Measurements from ENCODE around the gene GMPR. TPM values are rescaled to one million over a fixed set of nuclear protein-coding genes. Genes with fewer than 3 reads are reported as not detected.
A peak's percentile ranks its signal among the peaks of the same experiment; 100 is the strongest.

The GMPR gene
- total and polyA plus RNA-seq, 2 donors (not counting 3 experiments of a cell fraction or from before 2014, with no cell fraction given) = 36.3 to 64.0 TPM

GRCh38 chr6:16286151-16286522, 47.8 kb downstream of the GMPR start:
- H4K20me1 ChIP-seq (replicated peaks; ENCODE audit: control insufficient read depth, extremely low read depth, insufficient read depth, low read length) = no peaks in the 10 kb centered on the region
- TF ChIP-seq, protein P1, sequence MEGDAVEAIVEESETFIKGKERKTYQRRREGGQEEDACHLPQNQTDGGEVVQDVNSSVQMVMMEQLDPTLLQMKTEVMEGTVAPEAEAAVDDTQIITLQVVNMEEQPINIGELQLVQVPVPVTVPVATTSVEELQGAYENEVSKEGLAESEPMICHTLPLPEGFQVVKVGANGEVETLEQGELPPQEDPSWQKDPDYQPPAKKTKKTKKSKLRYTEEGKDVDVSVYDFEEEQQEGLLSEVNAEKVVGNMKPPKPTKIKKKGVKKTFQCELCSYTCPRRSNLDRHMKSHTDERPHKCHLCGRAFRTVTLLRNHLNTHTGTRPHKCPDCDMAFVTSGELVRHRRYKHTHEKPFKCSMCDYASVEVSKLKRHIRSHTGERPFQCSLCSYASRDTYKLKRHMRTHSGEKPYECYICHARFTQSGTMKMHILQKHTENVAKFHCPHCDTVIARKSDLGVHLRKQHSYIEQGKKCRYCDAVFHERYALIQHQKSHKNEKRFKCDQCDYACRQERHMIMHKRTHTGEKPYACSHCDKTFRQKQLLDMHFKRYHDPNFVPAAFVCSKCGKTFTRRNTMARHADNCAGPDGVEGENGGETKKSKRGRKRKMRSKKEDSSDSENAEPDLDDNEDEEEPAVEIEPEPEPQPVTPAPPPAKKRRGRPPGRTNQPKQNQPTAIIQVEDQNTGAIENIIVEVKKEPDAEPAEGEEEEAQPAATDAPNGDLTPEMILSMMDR (IDR thresholded peaks at IDR 0.05; ENCODE audit: extremely low read depth in 1 of 2, insufficient read depth in 1 of 2, low read depth in 1 of 2, low read length in 2 of 2) = peak; percentile 64 to 82
- TF ChIP-seq GATA2 (IDR thresholded peaks at IDR 0.05; ENCODE audit: insufficient read depth, insufficient read length, low read depth, low read length) = no peak
- H3K79me2 ChIP-seq (ENCODE audit: control insufficient read depth, insufficient read depth, low read length) = no peaks in the 10 kb centered on the region
- peak; percentile 19 for DNase-seq (ENCODE audit: low read depth, low spot score)
- intact Hi-C loops (cut with micrococcal nuclease) = loop anchor here (1.0 to 5.0 kb wide), 2 partner anchors 45 to 681 kb away; no protein-coding TSS in a partner anchor
- CTCF ChIA-PET = interaction anchor here (1.0 to 2.8 kb wide), 13 partner anchors 9 to 800 kb away, joined by 3 to 13 read pairs (median 3); partner anchors contain the start of gene GMPR
- dilution Hi-C loops (cut with MboI; ENCODE audit: extremely low pct_ligation_motif_present, low sequenced_read_pairs) = no loop called here
- peaks cover 2% of the 10 kb centered on the region for H3K4me1 ChIP-seq (ENCODE audit: control insufficient read depth, extremely low read depth, insufficient read depth, low read length)
- peak; percentile 60 for FAIRE-seq
- H3K4me3 ChIP-seq (replicated peaks in 1 of 3; ENCODE audit: insufficient read depth in 1 of 3, low read depth in 1 of 3, low read length in 3 of 3) = no peak overlapping the region
- POLR2A ChIA-PET = no interaction called here
- no peak overlapping the region for H2AFZ ChIP-seq (ENCODE audit: low read depth, low read length)
- no TSS peak for BruUV-seq (replicated peaks)
- no peak overlapping the region for H3K4me2 ChIP-seq (ENCODE audit: insufficient read depth, low read length)
- H3K9me3 ChIP-seq (replicated peaks; ENCODE audit: control insufficient read depth, insufficient read depth, low read length) = no peaks in the 10 kb centered on the region
- no peak overlapping the region for H3K27ac ChIP-seq (ENCODE audit: insufficient read depth, low read depth, low read length)
- H3K9ac ChIP-seq (replicated peaks; ENCODE audit: extremely low read depth, insufficient read depth, low read length) = no peak overlapping the region
- no peaks in the 10 kb centered on the region for H3K27me3 ChIP-seq (ENCODE audit: control insufficient read depth in 2 of 2, insufficient read depth in 2 of 2, low read length in 2 of 2)
- H3K36me3 ChIP-seq (ENCODE audit: control insufficient read depth in 2 of 2, extremely low read depth in 1 of 2, insufficient read depth in 2 of 2, low read length in 2 of 2) = peaks cover 0 to 4% of the 10 kb centered on the region in 2 experiments
- H3K9me1 ChIP-seq (replicated peaks; ENCODE audit: control insufficient read depth, extremely low read depth, insufficient read depth, low read length) = no peaks in the 10 kb centered on the region

DNA sequence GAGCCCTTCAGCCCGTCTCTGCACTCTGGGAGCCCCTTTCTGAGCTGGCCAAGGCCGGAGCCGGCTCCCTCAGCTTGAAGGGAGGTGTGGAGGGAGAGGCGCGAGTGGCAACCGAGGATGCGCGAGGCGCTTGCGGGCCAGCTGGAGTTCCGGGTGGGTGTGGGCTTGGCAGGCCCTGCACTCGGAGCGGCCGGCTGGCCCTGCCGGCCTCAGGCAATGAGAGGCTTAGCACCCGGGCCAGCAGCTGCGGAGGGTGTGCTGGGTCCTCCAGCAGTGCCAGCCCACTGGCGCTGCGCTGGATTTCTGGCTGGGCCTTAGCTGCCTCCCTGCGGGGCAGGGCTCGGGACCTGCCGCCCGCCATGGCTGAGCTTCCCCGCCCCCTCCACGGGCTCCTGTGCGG, 49.8 kb downstream of the GMPR start:
- ChIA-PET POLR2A (no interaction called here), CTCF (interaction anchor here (0.9 to 2.8 kb wide), 5 partner anchors 9 to 798 kb away, joined by 3 to 13 read pairs (median 3); no protein-coding TSS in a partner anchor)
- no peak for FAIRE-seq
- H3K9me1 ChIP-seq (replicated peaks; ENCODE audit: control insufficient read depth, extremely low read depth, insufficient read depth, low read length) = no peaks in the 10 kb centered on the region
- H3K27ac ChIP-seq (ENCODE audit: insufficient read depth, low read depth, low read length) = no peak overlapping the region
- DNase-seq (ENCODE audit: low read depth, low spot score) = no peak
- no peaks in the 10 kb centered on the region for H3K27me3 ChIP-seq (ENCODE audit: control insufficient read depth in 2 of 2, insufficient read depth in 2 of 2, low read length in 2 of 2)
- no peak overlapping the region for H2AFZ ChIP-seq (ENCODE audit: low read depth, low read length)
- intact Hi-C loops (cut with micrococcal nuclease) (loop anchor here (5.0 kb wide), 1 partner anchor 679 kb away; no protein-coding TSS in a partner anchor), dilution Hi-C loops (cut with MboI; ENCODE audit: extremely low pct_ligation_motif_present, low sequenced_read_pairs) (no loop called here)
- H3K9me3 ChIP-seq (replicated peaks; ENCODE audit: control insufficient read depth, insufficient read depth, low read length) = no peaks in the 10 kb centered on the region
- H3K9ac ChIP-seq (replicated peaks; ENCODE audit: extremely low read depth, insufficient read depth, low read length) = no peak overlapping the region
- H4K20me1 ChIP-seq (replicated peaks; ENCODE audit: control insufficient read depth, extremely low read depth, insufficient read depth, low read length) = no peaks in the 10 kb centered on the region
- no peak overlapping the region for H3K4me3 ChIP-seq (replicated peaks in 1 of 3; ENCODE audit: insufficient read depth in 1 of 3, low read depth in 1 of 3, low read length in 3 of 3)
- no peak for TF ChIP-seq MAX (IDR thresholded peaks at IDR 0.05; ENCODE audit: insufficient read depth, insufficient read length)
- no TSS peak for BruUV-seq (replicated peaks)
- H3K4me1 ChIP-seq (ENCODE audit: control insufficient read depth, extremely low read depth, insufficient read depth, low read length) = peaks cover 2% of the 10 kb centered on the region
- no peak overlapping the region for H3K4me2 ChIP-seq (ENCODE audit: insufficient read depth, low read length)
- H3K36me3 ChIP-seq (ENCODE audit: control insufficient read depth in 2 of 2, extremely low read depth in 1 of 2, insufficient read depth in 2 of 2, low read length in 2 of 2) = peaks cover 0 to 4% of the 10 kb centered on the region in 2 experiments
- no peaks in the 10 kb centered on the region for H3K79me2 ChIP-seq (ENCODE audit: control insufficient read depth, insufficient read depth, low read length)

Data from endothelial cell of umbilical vein (primary cell).